Epithelial cell of esophagus (primary cell): ENCODE results near the gene GBE1.

Experiments used
- DNase-seq: peaks from one replicate; pipeline ENCODE4 v3.0.0; 2010; ENCODE audit warnings: low read depth
- H3K4me3 ChIP-seq: 2 replicates; pipeline ENCODE4 v1.5.1; 2011; ENCODE audit warnings: mild to moderate bottlenecking, low read length, control low read depth
- CTCF ChIP-seq: IDR thresholded peaks from 2 replicates; pipeline ENCODE4 v1.5.1; 2011; ENCODE audit warnings: low read depth, mild to moderate bottlenecking, low read length, control low read depth, inconsistent platforms; ENCODE audit not compliant: insufficient read depth; ENCODE audit errors: missing control alignments

GBE1 gene

GRCh38 chr3:81459733-81460132 is 301.7 kb downstream of the GBE1 start:
- no peak for DNase-seq
- no peak for TF ChIP-seq CTCF
- no peak overlapping the region for H3K4me3 ChIP-seq

- no peak overlapping the region for H3K4me3 ChIP-seq
- DNase-seq: no peak
- no peak for TF ChIP-seq CTCF
Measured at GRCh38 chr3:81452418-81452817, 309.0 kb downstream of the GBE1 start.

GRCh38 chr3:81451611-81452010 is 309.8 kb downstream of the GBE1 start:
- no peak for TF ChIP-seq CTCF
- H3K4me3 ChIP-seq: no peak overlapping the region
- peak; percentile 10 for DNase-seq

- H3K4me3 ChIP-seq: no peak overlapping the region
- no peak for DNase-seq
- no peak for TF ChIP-seq CTCF
Measured at GRCh38 chr3:81451140-81451539, 310.3 kb downstream of the GBE1 start.

GRCh38 chr3:81446806-81447205 is 314.6 kb downstream of the GBE1 start:
- no peak for TF ChIP-seq CTCF
- DNase-seq: no peak
- H3K4me3 ChIP-seq: no peak overlapping the region

- no peak overlapping the region for H3K4me3 ChIP-seq
- no peak for DNase-seq
- TF ChIP-seq CTCF: no peak
Measured at GRCh38 chr3:81445712-81446111, 315.7 kb downstream of the GBE1 start.

GRCh38 chr3:81444817-81445460 is 316.5 kb downstream of the GBE1 start:
- no peak for TF ChIP-seq CTCF
- no peak overlapping the region for H3K4me3 ChIP-seq
- no peak for DNase-seq
